Smooth muscle cell (in vitro differentiated cells): ENCODE results near the gene SNU13. TPM values are rescaled to one million over a fixed set of nuclear protein-coding genes. Genes with fewer than 3 reads are reported as not detected.
"Not testable (repeated sequence)": the region's sequence is repeated elsewhere in the genome, so short reads cannot be mapped to it uniquely, and the experiment has no call there.

Experiments
- DNase-seq: peaks from one replicate; lab custom pipeline; 2025; ENCODE audit not compliant: unreplicated experiment; lab: John Stamatoyannopoulos, UW
- H2AFZ ChIP-seq: fragments of 200-600 bp; sonication (generic); 2 replicates; pipeline ENCODE4 v1.6.0; 2016; ENCODE audit warnings: antibody characterized with exemption, low read depth, mild to moderate bottlenecking
- H3F3A ChIP-seq: fragments of 200-600 bp; sonication (generic); 2 replicates; pipeline ENCODE4 v1.6.0; 2017; ENCODE audit warnings: antibody characterized with exemption, low read depth
- H3K27ac ChIP-seq: fragments of 200-600 bp; sonication (generic); 2 replicates; pipeline ENCODE4 v1.5.1; 2016; ENCODE audit warnings: low read depth, mild to moderate bottlenecking
- H3K27me3 ChIP-seq: fragments of 200-600 bp; sonication (generic); 2 replicates; pipeline ENCODE4 v1.6.1; 2016; ENCODE audit warnings: low read depth, mild to moderate bottlenecking
- H3K36me3 ChIP-seq: fragments of 200-600 bp; sonication (generic); 2 replicates; pipeline ENCODE4 v1.5.1; 2016; ENCODE audit warnings: low read depth
- H3K4me1 ChIP-seq: fragments of 200-600 bp; sonication (generic); 2 replicates; pipeline ENCODE4 v1.5.1; 2016; ENCODE audit warnings: low read depth
- H3K4me2 ChIP-seq: fragments of 200-600 bp; sonication (generic); 2 replicates; pipeline ENCODE4 v1.6.0; 2016; ENCODE audit warnings: mild to moderate bottlenecking
- H3K4me3 ChIP-seq: fragments of 200-600 bp; sonication (generic); 2 replicates; pipeline ENCODE4 v1.5.1; 2016; ENCODE audit warnings: mild to moderate bottlenecking
- H3K79me2 ChIP-seq: fragments of 200-600 bp; sonication (generic); 2 replicates; pipeline ENCODE4 v1.6.0; 2016; ENCODE audit warnings: low read depth, mild to moderate bottlenecking
- H3K9ac ChIP-seq: fragments of 200-600 bp; sonication (generic); 2 replicates; pipeline ENCODE4 v1.6.0; 2016; ENCODE audit warnings: low read depth
- H3K9me3 ChIP-seq: fragments of 200-600 bp; sonication (generic); replicated peaks from 2 replicates; pipeline ENCODE4 v1.5.1; 2016; ENCODE audit warnings: low read depth
- H4K20me1 ChIP-seq: fragments of 200-600 bp; sonication (generic); 2 replicates; pipeline ENCODE4 v1.6.0; 2016; ENCODE audit warnings: low read depth
- CTCF ChIP-seq: fragments of 200-600 bp; sonication (generic); IDR thresholded peaks from 2 replicates; pipeline ENCODE4 v1.5.1; 2017; ENCODE audit warnings: borderline replicate concordance, mild to moderate bottlenecking, antibody characterized with exemption; ENCODE audit not compliant: insufficient read depth, poor library complexity, severe bottlenecking
- WGBS: methylation state at CpG from one replicate; pipeline ENCODE4 v1.1.7; 2016; ENCODE audit warnings: low lambda C conversion rate; 5-methylcytosine and 5-hydroxymethylcytosine counted together
- polyA plus RNA-seq: library from polyadenylated mRNA; unstranded; fragments of >200 nt; fragmentation: Nextera tagmentation; extraction: Ambion mirVana; gene quantifications from 2 replicates; pipeline ENCODE4 v1.2.1, GENCODE V29; 2016
- total RNA-seq: library from RNA; depleted of rRNA; stranded (reverse); fragments of >200 nt; gene quantifications from 2 replicates; pipeline ENCODE4 v1.2.3, GENCODE V29; 2014

SNU13 gene
- total and polyA plus RNA-seq, 2 experiments from 2014 or later, result 142 to 250 TPM

GRCh38 chr22:41687901-41688364, 734 bp downstream of the SNU13 start:
- Histone ChIP-seq H3K4me3 (peak overlapping the region; percentile 77), H3K4me2 (peak overlapping the region; percentile 94), H3K27me3 (no peaks in the 10 kb centered on the region), H3K79me2 (peaks cover 53% of the 10 kb centered on the region), H2AFZ (peak overlapping the region; percentile 76), H3F3A (no peaks in the 10 kb centered on the region), H4K20me1 (peaks cover 26% of the 10 kb centered on the region), H3K27ac (peak overlapping the region; percentile 88), H3K4me1 (peaks cover 10% of the 10 kb centered on the region), H3K9me3 (no peaks in the 10 kb centered on the region), H3K9ac (peak overlapping the region; percentile 79), H3K36me3 (no peaks in the 10 kb centered on the region)
- WGBS, result 2% methylated on average over 20 of the region's 20 CpGs
- DNase-seq, result no peak
- no peak for TF ChIP-seq CTCF

DNA sequence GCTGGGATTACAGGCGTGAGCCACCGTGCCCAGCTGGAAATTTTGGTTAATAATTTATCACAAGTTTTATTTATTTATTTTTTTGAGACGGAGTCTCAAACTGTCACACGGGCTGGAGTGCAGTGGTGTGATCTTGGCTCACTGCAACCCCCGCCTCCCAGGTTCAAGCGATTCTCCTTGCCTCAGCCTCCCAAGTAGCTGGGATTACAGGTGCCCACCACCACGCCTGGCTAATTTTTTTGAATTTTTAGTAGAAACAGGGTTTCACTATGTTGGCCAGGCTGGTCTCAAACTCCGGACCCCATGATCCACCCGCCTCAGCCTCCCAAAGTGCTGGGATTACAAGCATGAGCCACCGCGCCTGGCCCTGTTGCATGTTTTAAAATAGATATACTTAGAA, 1.8 kb downstream of the SNU13 start:
- peaks cover 35% of the 10 kb centered on the region for H4K20me1 ChIP-seq
- WGBS, result 96% methylated on average over 11 of the region's 11 CpGs
- H3K4me2 ChIP-seq, result peak overlapping the region; percentile 94
- peak overlapping the region; percentile 77 for H3K4me3 ChIP-seq
- H3K27me3 ChIP-seq, H3F3A ChIP-seq, H3K4me1 ChIP-seq, H2AFZ ChIP-seq, H3K9me3 ChIP-seq, H3K27ac ChIP-seq, H3K36me3 ChIP-seq, DNase-seq: not testable (repeated sequence)
- H3K79me2 ChIP-seq, result peaks cover 64% of the 10 kb centered on the region
- H3K9ac ChIP-seq, result peak overlapping the region; percentile 79

DNA sequence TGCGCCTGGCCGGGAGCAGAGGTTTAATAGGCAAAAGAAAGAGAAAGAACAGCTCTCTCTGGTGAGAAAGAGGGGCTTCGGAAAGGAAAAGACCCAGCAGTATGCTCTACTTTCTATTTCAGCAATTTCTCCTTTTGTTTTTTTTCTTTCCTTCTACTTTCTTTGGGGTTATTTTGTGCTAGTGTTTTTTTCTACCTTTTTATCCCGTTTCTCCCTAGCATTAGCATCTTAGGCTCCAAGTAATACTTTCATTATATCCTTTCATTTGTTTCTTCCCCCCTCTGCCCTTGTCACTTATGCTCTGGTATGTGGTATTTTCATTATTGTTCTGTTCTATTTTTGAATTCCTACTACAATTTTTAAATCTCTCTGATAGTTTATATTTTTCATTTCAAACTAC, 4.5 kb downstream of the SNU13 start:
- WGBS, result 88% methylated on average over 4 of the region's 4 CpGs
- peaks cover 4% of the 10 kb centered on the region for H3K36me3 ChIP-seq
- no peak for TF ChIP-seq CTCF

DNA sequence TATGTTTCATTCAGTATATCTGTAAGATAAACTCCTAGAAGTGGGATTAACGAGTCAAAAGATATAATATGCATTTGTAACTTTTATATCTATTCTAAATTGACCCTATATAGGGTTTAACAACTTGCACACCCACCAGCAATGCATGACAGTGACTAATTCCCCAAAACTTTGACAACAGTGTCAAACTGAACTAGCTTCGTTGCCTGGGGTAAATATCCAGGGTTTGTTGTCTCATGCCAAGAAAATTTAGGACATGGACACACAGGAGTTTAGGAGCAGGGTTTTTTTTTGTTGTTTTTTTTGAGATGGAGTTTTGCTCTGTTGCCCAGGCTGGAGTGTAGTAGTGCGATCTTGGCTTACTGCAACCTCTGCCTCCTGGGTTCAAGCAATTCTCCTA, 5.1 kb downstream of the SNU13 start:
- no peak overlapping the region for H3K9ac ChIP-seq
- TF ChIP-seq CTCF, result no peak
- H3K79me2 ChIP-seq, result peaks cover 95% of the 10 kb centered on the region
- DNase-seq, result no peak
- H3F3A ChIP-seq, result no peaks in the 10 kb centered on the region
- peaks cover 66% of the 10 kb centered on the region for H4K20me1 ChIP-seq
- H3K4me1 ChIP-seq, result peaks cover 10% of the 10 kb centered on the region
- H3K36me3 ChIP-seq, result peaks cover 9% of the 10 kb centered on the region
- H2AFZ ChIP-seq, result no peak overlapping the region
- WGBS, result 73% methylated on average over 3 of the region's 3 CpGs
- no peaks in the 10 kb centered on the region for H3K27me3 ChIP-seq
- H3K4me2 ChIP-seq, result no peak overlapping the region
- peak overlapping the region; percentile 87 for H3K27ac ChIP-seq
- no peaks in the 10 kb centered on the region for H3K9me3 ChIP-seq
- no peak overlapping the region for H3K4me3 ChIP-seq

More for the DNA sequence above, 4.5 kb downstream of the SNU13 start:
- no peaks in the 10 kb centered on the region for H3K27me3 ChIP-seq
- H3K9me3 ChIP-seq, result no peaks in the 10 kb centered on the region
- no peak overlapping the region for H3K4me3 ChIP-seq
- DNase-seq, result no peak
- H3K9ac ChIP-seq, result no peak overlapping the region
- H3F3A ChIP-seq, result no peaks in the 10 kb centered on the region
- peaks cover 90% of the 10 kb centered on the region for H3K79me2 ChIP-seq
- H3K4me1 ChIP-seq, result peaks cover 10% of the 10 kb centered on the region
- peaks cover 61% of the 10 kb centered on the region for H4K20me1 ChIP-seq
- no peak overlapping the region for H2AFZ ChIP-seq
- H3K27ac ChIP-seq, result peak overlapping the region; percentile 87
- no peak overlapping the region for H3K4me2 ChIP-seq
